Pancreas (tissue), 10 donors: ENCODE measurements around the gene SIGLEC15. TPM values are rescaled to one million over a fixed set of nuclear protein-coding genes. Genes with fewer than 3 reads are reported as not detected.

Experiments used
- ATAC-seq, 4 donors: fragments of 200-7000 bp; cut with Tn5 transposase; one replicate each; pipeline versions ENCODE4 v1.8.0 to v1.9.1; 2020; ENCODE audit warnings: mild to moderate bottlenecking in 4 of 4, moderate library complexity in 4 of 4
- DNase-seq, 6 donors: peaks; one replicate each; pipeline ENCODE4 v3.0.0-alpha.2; 2020
- FAIRE-seq: peaks from 2 replicates; lab custom pipeline; 2012; peaks lifted over from hg19 to GRCh38; lab: Jason Lieb, UNC
- H3K27ac ChIP-seq, 4 donors: fragments of 200-600 bp; sonication (generic); 1 replicate in 3 of 4; 2 replicates in 1 of 4; pipeline versions ENCODE4 v1.5.0 to v1.8.0; 2020
- H3K27me3 ChIP-seq, 4 donors: fragments of 200-600 bp; one replicate each; pipeline ENCODE4 v1.8.0; 2021
- H3K36me3 ChIP-seq, 3 donors: fragments of 200-600 bp; sonication (generic) in 1 of 3; one replicate each; pipeline versions ENCODE4 v1.5.0 to v1.8.0; 2020 to 2021
- H3K4me1 ChIP-seq, 3 donors: fragments of 200-600 bp; one replicate each; pipeline ENCODE4 v1.8.0; 2021
- H3K4me3 ChIP-seq, 4 donors: fragments of 200-600 bp; sonication (generic) in 2 of 4; one replicate each; pipeline versions ENCODE4 v1.5.0 to v1.8.0; 2020 to 2021
- H3K9me3 ChIP-seq, 4 donors: fragments of 200-600 bp; one replicate each; pipeline ENCODE4 v1.8.0; 2021
- CTCF ChIP-seq, 4 donors: fragments of 200-600 bp; sonication (generic) in 3 of 4; IDR thresholded peaks; one replicate each; pipeline versions ENCODE4 v1.5.0 to v1.8.0; 2021; ENCODE audit warnings: antibody characterized with exemption in 4 of 4
- WGBS, 2 donors: extraction: QIAGEN DNeasy Blood & Tissue Kit; methylation state at CpG; one replicate each; pipeline ENCODE4 v1.1.7; 2013; 5-methylcytosine and 5-hydroxymethylcytosine counted together
- intact Hi-C, 3 donors: fragments of 100-400 bp; cut with DNase I; formaldehyde crosslinking; loops; one replicate each; pipeline versions ENCODE4 v1.11.1 to v1.14.2; 2022
- polyA plus RNA-seq, 2 donors: library from polyadenylated mRNA; stranded (reverse); fragments of 200-250 nt; gene quantifications; one replicate each; pipeline ENCODE4 v1.2.3, GENCODE V29; 2013
- total RNA-seq, 6 donors: library from RNA; stranded (reverse); fragmentation: NEBNext Ultra II Directional in 4 of 6; extraction: Animal tissue kit (Norgen Biotek cat#: 25700) in 4 of 6; gene quantifications; one replicate each; pipeline versions ENCODE4 v1.2.1 to v1.2.4, GENCODE V29; 2021 to 2023
- donor health status: healthy with polysubstance abuse.
- donor health status: DM: no; HTN: no; CAD: no; lungs with moderate emphysema.
- donor health status: DM: no; HTN: no; CAD: no.
- donor health status: control.
- donor health status: control.
- donor health status: Bipolar disorder and iron deficiency.
- donor health status: DM: yes; HTN: yes; CAD: no.
- donor health status: DM: no; HTN: no; CAD: no.
- donor health status: DM: no; HTN: no; CAD: no.
- donor health status: DM: yes; HTN: yes; CAD: no.

Gene SIGLEC15
- total and polyA plus RNA-seq, 8 donors, result 0.09 to 0.73 (median 0.18) TPM

GRCh38 chr18:45856531-45856930, 31.1 kb downstream of the SIGLEC15 start:
- Histone ChIP-seq H3K27me3 (no peaks in the 10 kb centered on the region), H3K4me1 (no peaks in the 10 kb centered on the region), H3K36me3 (peaks cover 0 to 69% (median 18%) of the 10 kb centered on the region in 3 donors), H3K9me3 (no peaks in the 10 kb centered on the region), H3K27ac (no peak overlapping the region), H3K4me3 (no peak overlapping the region)
- DNase-seq (no peak), ATAC-seq (peak in 1 of 4 donors; percentile 25), FAIRE-seq (no peak)
- intact Hi-C loops, result no loop called here
- TF ChIP-seq CTCF (IDR thresholded peaks at IDR 0.05), result no peak
- WGBS, 2 donors, result 92 to 95% methylated on average over 4 of the region's 4 CpGs

- no peak for DNase-seq
- WGBS, 2 donors, result 95 to 97% methylated on average over 3 of the region's 3 CpGs
- H3K36me3 ChIP-seq, result peaks cover 0 to 63% (median 18%) of the 10 kb centered on the region in 3 donors
- FAIRE-seq, result no peak
- no peak overlapping the region for H3K4me3 ChIP-seq
- intact Hi-C loops, result no loop called here
- H3K9me3 ChIP-seq, result no peaks in the 10 kb centered on the region
- TF ChIP-seq CTCF (IDR thresholded peaks at IDR 0.05), result no peak
- no peaks in the 10 kb centered on the region for H3K27me3 ChIP-seq
- no peaks in the 10 kb centered on the region for H3K4me1 ChIP-seq
- ATAC-seq, result peak in 1 of 4 donors; percentile 22
- no peak overlapping the region for H3K27ac ChIP-seq
Measured at GRCh38 chr18:45859334-45859733, 33.9 kb downstream of the SIGLEC15 start.

- intact Hi-C loops, result no loop called here
- DNase-seq (no peak), ATAC-seq (no peak), FAIRE-seq (no peak)
- TF ChIP-seq CTCF (IDR thresholded peaks at IDR 0.05), result no peak
- Histone ChIP-seq H3K36me3 (peaks cover 0 to 64% (median 18%) of the 10 kb centered on the region in 3 donors), H3K9me3 (no peaks in the 10 kb centered on the region), H3K4me3 (no peak overlapping the region), H3K27ac (no peak overlapping the region), H3K27me3 (no peaks in the 10 kb centered on the region), H3K4me1 (no peaks in the 10 kb centered on the region)
- WGBS, 2 donors, result 83 to 93% methylated on average over 4 of the region's 4 CpGs
Measured at GRCh38 chr18:45860492-45860891, 35.0 kb downstream of the SIGLEC15 start.

GRCh38 chr18:45860971-45861370, 35.5 kb downstream of the SIGLEC15 start:
- ATAC-seq (no peak), DNase-seq (no peak), FAIRE-seq (no peak)
- no peaks in the 10 kb centered on the region for H3K27me3 ChIP-seq
- no peak overlapping the region for H3K4me3 ChIP-seq
- no peak overlapping the region for H3K27ac ChIP-seq
- H3K4me1 ChIP-seq, result no peaks in the 10 kb centered on the region
- peaks cover 0 to 59% (median 21%) of the 10 kb centered on the region in 3 donors for H3K36me3 ChIP-seq
- no peak for TF ChIP-seq CTCF (IDR thresholded peaks at IDR 0.05)
- WGBS, 2 donors, result 80% methylated on average over 3 of the region's 3 CpGs
- H3K9me3 ChIP-seq, result no peaks in the 10 kb centered on the region
- intact Hi-C loops, result no loop called here

GRCh38 chr18:45861926-45862325, 36.5 kb downstream of the SIGLEC15 start:
- no peak for TF ChIP-seq CTCF (IDR thresholded peaks at IDR 0.05)
- H3K36me3 ChIP-seq, result peaks cover 0 to 62% (median 18%) of the 10 kb centered on the region in 3 donors
- FAIRE-seq, result no peak

More at GRCh38 chr18:45861926-45862325, 36.5 kb downstream of the SIGLEC15 start:
- H3K9me3 ChIP-seq, result no peaks in the 10 kb centered on the region
- DNase-seq (no peak), ATAC-seq (no peak)
- no peak overlapping the region for H3K4me3 ChIP-seq
- no peak overlapping the region for H3K27ac ChIP-seq
- H3K27me3 ChIP-seq, result no peaks in the 10 kb centered on the region
- no peaks in the 10 kb centered on the region for H3K4me1 ChIP-seq
- intact Hi-C loops, result no loop called here
- 94 to 97% methylated on average over 1 of the region's 1 CpG for WGBS, 2 donors
